ENCODE results near the gene LASP1NB.
"Not testable (repeated sequence)": the region's sequence is repeated elsewhere in the genome, so short reads cannot be mapped to it uniquely, and the experiment has no call there.

The LASP1NB gene

GRCh38 chr17:38918129-38918913, 7.1 kb upstream of the LASP1NB start:
- DNase-seq (ENCODE audit: low read depth in 2 of 2) = no peak

- DNase-seq (ENCODE audit: low read depth in 2 of 2) = no peak
Observed at GRCh38 chr17:38918916-38919315, 6.5 kb upstream of the LASP1NB start.

GRCh38 chr17:38919316-38920078, 5.9 kb upstream of the LASP1NB start:
- DNase-seq (ENCODE audit: low read depth in 2 of 2) = no peak

GRCh38 chr17:38920374-38921291, 4.8 kb upstream of the LASP1NB start:
- DNase-seq (ENCODE audit: low read depth in 2 of 2) = no peak

GRCh38 chr17:38921756-38922411, 3.5 kb upstream of the LASP1NB start:
- DNase-seq (ENCODE audit: low read depth in 2 of 2) = no peak

GRCh38 chr17:38922538-38923297, 2.7 kb upstream of the LASP1NB start:
- no peak for DNase-seq (ENCODE audit: low read depth in 2 of 2)

- no peak for DNase-seq (ENCODE audit: low read depth in 2 of 2)
Observed at GRCh38 chr17:38926293-38927070, 1.1 kb downstream of the LASP1NB start.

- DNase-seq (ENCODE audit: low read depth in 2 of 2) = not testable (repeated sequence)
Observed at GRCh38 chr17:38930782-38931181, 5.4 kb downstream of the LASP1NB start.

GRCh38 chr17:38933962-38934361, 8.5 kb downstream of the LASP1NB start:
- DNase-seq (ENCODE audit: low read depth in 2 of 2) = not testable (repeated sequence)

GRCh38 chr17:38939987-38940386, 14.6 kb downstream of the LASP1NB start:
- DNase-seq (ENCODE audit: low read depth in 2 of 2) = no peak

- no peak for DNase-seq (ENCODE audit: low read depth in 2 of 2)
Observed at GRCh38 chr17:38940404-38940803, 15.0 kb downstream of the LASP1NB start.

GRCh38 chr17:38942696-38943334, 17.4 kb downstream of the LASP1NB start:
- DNase-seq (ENCODE audit: low read depth in 2 of 2) = no peak

- no peak for DNase-seq (ENCODE audit: low read depth in 2 of 2)
Observed at GRCh38 chr17:38943607-38944006, 18.2 kb downstream of the LASP1NB start.

- DNase-seq (ENCODE audit: low read depth in 2 of 2) = no peak
Observed at GRCh38 chr17:38947189-38947588, 21.8 kb downstream of the LASP1NB start.

GRCh38 chr17:38953800-38954199, 28.4 kb downstream of the LASP1NB start:
- not testable (repeated sequence) for DNase-seq (ENCODE audit: low read depth in 2 of 2)

- no peak for DNase-seq (ENCODE audit: low read depth in 2 of 2)
Observed at GRCh38 chr17:38958326-38958725, 32.9 kb downstream of the LASP1NB start.

- DNase-seq (ENCODE audit: low read depth in 2 of 2) = no peak
Observed at GRCh38 chr17:38958756-38959155, 33.3 kb downstream of the LASP1NB start.

GRCh38 chr17:38959508-38959907, 34.1 kb downstream of the LASP1NB start:
- DNase-seq (ENCODE audit: low read depth in 2 of 2) = no peak

- no peak for DNase-seq (ENCODE audit: low read depth in 2 of 2)
Observed at GRCh38 chr17:38960402-38960801, 35.0 kb downstream of the LASP1NB start.
